ENCODE results near the gene REEP5. TPM values are rescaled to one million over a fixed set of nuclear protein-coding genes. Genes with fewer than 3 reads are reported as not detected.

REEP5 gene
- total and polyA plus RNA-seq, 9 of the 15 experiments (the other 6 are each of a cell fraction or from before 2014, with no cell fraction given): 14.7 to 102 (median 36.0) TPM

GRCh38 chr5:112885001-112885400 lies 37.0 kb downstream of the REEP5 start:
- in situ Hi-C loops (cut with MboI): no loop called here
- Histone ChIP-seq H3K27ac (ENCODE audit: extremely low read depth, low read depth, low read length) (no peak overlapping the region), H3K36me3 (ENCODE audit: control insufficient read depth, insufficient read depth, low read length) (peaks cover 72% of the 10 kb centered on the region), H3K9me1 (ENCODE audit: control insufficient read depth, insufficient read depth, low read length) (no peaks in the 10 kb centered on the region), H3K9me3 (replicated peaks; ENCODE audit: control insufficient read depth, insufficient read depth, low read depth, low read length) (no peaks in the 10 kb centered on the region), H3K79me2 (ENCODE audit: control insufficient read depth, insufficient read depth, low read length) (no peaks in the 10 kb centered on the region), H2AFZ (ENCODE audit: low read depth, low read length) (no peak overlapping the region), H3K9ac (ENCODE audit: insufficient read depth in 1 of 2, low read depth in 2 of 2, low read length in 2 of 2) (no peak overlapping the region), H3K4me3 (no peak overlapping the region), H3K27me3 (ENCODE audit: control insufficient read depth in 2 of 2, insufficient read depth in 2 of 2, low read length in 2 of 2) (no peaks in the 10 kb centered on the region), H4K20me1 (replicated peaks; ENCODE audit: control insufficient read depth, insufficient read depth, low read length) (no peaks in the 10 kb centered on the region), H3K4me2 (ENCODE audit: insufficient read depth, low read length) (no peak overlapping the region), H3K4me1 (replicated peaks in 1 of 2; ENCODE audit: control insufficient read depth in 2 of 2, insufficient read depth in 2 of 2, low read length in 2 of 2) (no peaks in the 10 kb centered on the region)
- intact Hi-C loops (cut with micrococcal nuclease): no loop called here
- no peak for DNase-seq (ENCODE audit: extremely low read depth in 1 of 4, low spot score in 3 of 4)
- 87% methylated on average over 3 of the region's 3 CpGs for WGBS (ENCODE audit: insufficient coverage, low coverage, missing lambda C conversion rate)
- no peak for TF ChIP-seq TEAD1 (CRISPR knock-in tag; IDR thresholded peaks at IDR 0.05)
- no peak for TF ChIP-seq DIDO1 (tag; IDR thresholded peaks at IDR 0.05; ENCODE audit: low read depth)
- no peak for TF ChIP-seq DACH1 (IDR thresholded peaks at IDR 0.05; ENCODE audit: partially characterized antibody)
- TF ChIP-seq TAF15 (IDR thresholded peaks at IDR 0.05; ENCODE audit: low read depth, low read length): no peak
- TF ChIP-seq FUS (optimal IDR thresholded peaks at IDR 0.05; ENCODE audit: low read depth, low read length): no peak
- TF ChIP-seq GTF2E2 (tag; IDR thresholded peaks at IDR 0.05): no peak
- TF ChIP-seq CEBPZ (IDR thresholded peaks at IDR 0.05; ENCODE audit: borderline replicate concordance, low read depth, low read length): no peak
- TF ChIP-seq ZNF282 (CRISPR knock-in tag; IDR thresholded peaks at IDR 0.05): no peak
- no peak for TF ChIP-seq CTBP1 (IDR thresholded peaks at IDR 0.05; ENCODE audit: borderline replicate concordance)
- no peak for TF ChIP-seq RAD51 (IDR thresholded peaks at IDR 0.05; ENCODE audit: borderline replicate concordance, low read depth)
- no peak for TF ChIP-seq ZKSCAN1 (IDR thresholded peaks at IDR 0.05; ENCODE audit: low read depth, low read length)
- TF ChIP-seq NR4A1 (CRISPR knock-in tag; IDR thresholded peaks at IDR 0.05): no peak
- TF ChIP-seq NR4A1 (tag; IDR thresholded peaks at IDR 0.05): no peak
- no peak for TF ChIP-seq ZBTB9 (CRISPR knock-in tag; IDR thresholded peaks at IDR 0.05)
- no peak for TF ChIP-seq ZNF347 (CRISPR knock-in tag; IDR thresholded peaks at IDR 0.05; ENCODE audit: low read depth)
- ATAC-seq: no peak
- BruUV-seq (replicated peaks): no TSS peak
- FAIRE-seq: no peak
- POLR2A ChIA-PET: interaction anchor here (0.9 to 1.6 kb wide), 3 partner anchors 11 to 24 kb away, joined by 3 to 5 read pairs (median 3); partner anchors contain the start of gene SRP19
- CTCF ChIA-PET (ENCODE audit: low intra/inter-chr PET ratio): no interaction called here
